ENCODE results near the gene ANKLE2.

ANKLE2 gene

DNA sequence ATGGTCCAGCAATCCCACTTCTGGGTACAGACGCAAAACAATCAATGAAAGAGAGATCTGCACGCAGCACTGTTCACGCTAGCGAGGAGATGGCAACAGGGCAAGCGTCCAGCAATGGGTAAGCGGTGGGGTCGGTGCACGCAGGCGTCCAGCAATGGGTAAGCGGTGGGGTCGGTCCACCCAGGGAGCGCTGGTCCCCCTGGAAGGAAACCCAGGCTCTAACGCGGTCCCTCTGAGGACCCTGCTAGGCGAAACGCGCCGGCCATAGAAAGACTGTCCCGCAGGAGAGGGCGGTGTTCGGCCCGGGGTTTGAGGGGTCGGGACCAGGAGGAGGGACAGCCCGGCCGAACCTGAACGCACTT lies 51.6 kb downstream of the ANKLE2 start:
- TF ChIP-seq, protein P1, sequence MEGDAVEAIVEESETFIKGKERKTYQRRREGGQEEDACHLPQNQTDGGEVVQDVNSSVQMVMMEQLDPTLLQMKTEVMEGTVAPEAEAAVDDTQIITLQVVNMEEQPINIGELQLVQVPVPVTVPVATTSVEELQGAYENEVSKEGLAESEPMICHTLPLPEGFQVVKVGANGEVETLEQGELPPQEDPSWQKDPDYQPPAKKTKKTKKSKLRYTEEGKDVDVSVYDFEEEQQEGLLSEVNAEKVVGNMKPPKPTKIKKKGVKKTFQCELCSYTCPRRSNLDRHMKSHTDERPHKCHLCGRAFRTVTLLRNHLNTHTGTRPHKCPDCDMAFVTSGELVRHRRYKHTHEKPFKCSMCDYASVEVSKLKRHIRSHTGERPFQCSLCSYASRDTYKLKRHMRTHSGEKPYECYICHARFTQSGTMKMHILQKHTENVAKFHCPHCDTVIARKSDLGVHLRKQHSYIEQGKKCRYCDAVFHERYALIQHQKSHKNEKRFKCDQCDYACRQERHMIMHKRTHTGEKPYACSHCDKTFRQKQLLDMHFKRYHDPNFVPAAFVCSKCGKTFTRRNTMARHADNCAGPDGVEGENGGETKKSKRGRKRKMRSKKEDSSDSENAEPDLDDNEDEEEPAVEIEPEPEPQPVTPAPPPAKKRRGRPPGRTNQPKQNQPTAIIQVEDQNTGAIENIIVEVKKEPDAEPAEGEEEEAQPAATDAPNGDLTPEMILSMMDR (conservative IDR thresholded peaks at IDR 0.05; ENCODE audit: control insufficient read depth, insufficient read depth, low read depth, low read length) = no peak

DNA sequence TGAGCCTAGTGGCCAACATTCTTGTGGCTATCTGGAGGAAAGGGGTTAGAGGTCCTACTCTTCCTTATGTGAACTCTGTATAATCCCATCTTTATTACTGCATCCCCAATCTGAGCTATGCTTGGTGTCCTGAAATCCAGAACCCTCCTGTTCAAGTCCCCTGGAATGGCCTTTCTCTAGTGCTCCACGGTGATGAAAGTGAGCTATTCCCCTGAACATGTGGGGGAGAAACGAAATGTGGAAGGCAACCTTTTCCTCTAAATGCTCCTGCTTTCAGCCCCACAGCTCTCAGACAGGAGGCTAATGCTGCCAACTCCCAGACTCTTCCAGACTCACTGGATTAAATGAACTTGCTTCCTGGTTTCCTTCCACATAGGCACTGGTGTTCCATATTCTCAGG lies 53.5 kb downstream of the ANKLE2 start:
- TF ChIP-seq, protein P1 (conservative IDR thresholded peaks at IDR 0.05; ENCODE audit: control insufficient read depth, insufficient read depth, low read depth, low read length) = no peak
- no peak overlapping the region for H3K4me3 ChIP-seq (ENCODE audit: control insufficient read depth, low read depth, low read length)
- no peak for DNase-seq (ENCODE audit: low read depth)

More for the DNA sequence above, 51.6 kb downstream of the ANKLE2 start:
- no peak for DNase-seq (ENCODE audit: low read depth)
- peak overlapping the region; percentile 68 for H3K4me3 ChIP-seq (ENCODE audit: control insufficient read depth, low read depth, low read length)

DNA sequence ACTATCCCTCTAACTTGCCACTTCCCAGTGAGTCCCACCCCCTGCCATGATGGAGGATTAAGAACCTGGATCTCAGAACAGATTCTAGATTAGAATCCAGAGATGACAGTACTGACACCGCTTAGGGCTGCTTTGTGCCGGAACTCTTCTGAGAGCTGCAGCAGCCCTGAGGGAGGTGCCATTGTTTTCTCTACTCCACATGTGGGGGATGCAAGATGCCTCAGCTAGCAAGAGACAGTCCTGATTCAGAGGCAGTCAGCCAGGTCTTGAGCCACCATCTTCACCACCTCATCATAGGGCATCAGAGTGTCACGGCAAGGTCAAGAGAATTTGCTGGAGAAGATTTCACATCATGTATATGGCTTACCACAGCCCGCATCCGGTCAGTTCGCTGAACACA lies 54.4 kb downstream of the ANKLE2 start:
- TF ChIP-seq, protein P1 (conservative IDR thresholded peaks at IDR 0.05; ENCODE audit: control insufficient read depth, insufficient read depth, low read depth, low read length) = no peak
- H3K4me3 ChIP-seq (ENCODE audit: control insufficient read depth, low read depth, low read length) = no peak overlapping the region
- no peak for DNase-seq (ENCODE audit: low read depth)

DNA sequence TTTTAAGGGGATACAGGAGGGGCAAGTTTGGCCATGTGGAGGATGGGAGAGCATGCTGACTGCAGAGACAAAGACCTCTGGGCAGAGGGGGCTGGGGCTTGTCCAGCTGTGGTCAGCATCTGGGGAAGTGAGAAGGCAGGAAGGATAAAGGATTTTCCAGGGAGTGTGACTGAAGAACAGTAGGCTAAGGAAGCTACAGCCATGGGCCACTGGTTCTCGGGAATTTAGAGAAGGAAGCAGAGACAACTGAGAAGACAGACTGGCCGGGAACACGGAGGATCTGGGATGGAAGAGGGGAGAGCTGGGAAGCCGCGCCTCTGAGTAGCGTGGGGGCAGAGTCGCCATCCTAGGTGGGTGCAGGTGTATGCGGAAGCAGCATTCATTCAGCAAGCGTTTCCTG lies 58.0 kb downstream of the ANKLE2 start:
- no peak for DNase-seq (ENCODE audit: low read depth)
- TF ChIP-seq, protein P1 (conservative IDR thresholded peaks at IDR 0.05; ENCODE audit: control insufficient read depth, insufficient read depth, low read depth, low read length) = no peak
- H3K4me3 ChIP-seq (ENCODE audit: control insufficient read depth, low read depth, low read length) = no peak overlapping the region

DNA sequence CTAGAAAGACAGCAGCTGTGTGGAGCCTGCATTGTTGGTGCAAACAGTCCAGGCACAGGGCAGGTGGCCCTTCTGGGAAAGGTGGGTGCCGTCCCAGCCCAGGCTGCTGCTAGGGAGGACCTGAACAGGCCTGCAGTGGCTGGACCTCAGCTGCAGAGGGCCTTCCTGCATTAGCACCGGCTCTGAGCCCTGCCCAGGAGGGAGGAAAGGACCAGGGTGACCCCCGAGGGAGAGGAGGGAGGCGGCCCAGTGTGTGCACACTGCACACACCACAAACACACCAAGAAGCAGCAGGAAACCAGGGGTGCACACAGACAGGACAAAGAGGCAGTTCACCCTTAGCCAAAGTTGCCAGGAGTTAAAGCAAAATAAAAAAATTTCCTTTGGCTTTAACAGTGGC lies 59.0 kb downstream of the ANKLE2 start:
- TF ChIP-seq, protein P1 (conservative IDR thresholded peaks at IDR 0.05; ENCODE audit: control insufficient read depth, insufficient read depth, low read depth, low read length) = no peak
- no peak for DNase-seq (ENCODE audit: low read depth)
- no peak overlapping the region for H3K4me3 ChIP-seq (ENCODE audit: control insufficient read depth, low read depth, low read length)

DNA sequence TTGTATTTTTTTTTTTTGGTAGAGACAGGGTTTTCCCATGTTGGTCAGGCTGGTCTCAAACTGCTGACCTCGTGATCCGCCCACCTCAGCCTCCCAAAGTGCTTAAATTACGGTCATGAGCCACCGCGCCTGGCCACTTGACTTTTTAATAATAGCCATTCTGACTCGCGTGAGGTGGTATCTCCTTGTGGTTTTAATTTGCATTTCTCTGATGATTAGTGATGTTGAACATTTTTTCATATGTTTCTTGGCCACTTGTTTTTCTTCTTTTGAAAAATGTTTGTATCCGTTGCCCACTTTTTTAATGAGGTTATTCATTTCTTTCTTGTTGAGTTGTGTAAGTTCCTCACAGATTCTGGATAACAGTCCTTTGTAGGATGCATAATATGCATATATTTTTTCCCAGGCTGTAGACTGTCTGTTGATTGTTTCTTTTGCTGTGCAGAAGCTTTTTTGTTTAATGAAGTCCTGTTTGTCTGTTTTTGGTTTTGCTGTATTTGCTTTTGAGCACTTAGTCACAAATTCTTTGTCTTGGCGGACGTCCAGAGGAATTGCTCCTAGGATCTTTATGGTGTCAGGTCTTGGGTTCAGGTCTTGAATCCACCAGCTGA lies 61.3 kb downstream of the ANKLE2 start:
- peak; percentile 63 for DNase-seq (ENCODE audit: low read depth)
- no peak overlapping the region for H3K4me3 ChIP-seq (ENCODE audit: control insufficient read depth, low read depth, low read length)
- TF ChIP-seq, protein P1 (conservative IDR thresholded peaks at IDR 0.05; ENCODE audit: control insufficient read depth, insufficient read depth, low read depth, low read length) = no peak

DNA sequence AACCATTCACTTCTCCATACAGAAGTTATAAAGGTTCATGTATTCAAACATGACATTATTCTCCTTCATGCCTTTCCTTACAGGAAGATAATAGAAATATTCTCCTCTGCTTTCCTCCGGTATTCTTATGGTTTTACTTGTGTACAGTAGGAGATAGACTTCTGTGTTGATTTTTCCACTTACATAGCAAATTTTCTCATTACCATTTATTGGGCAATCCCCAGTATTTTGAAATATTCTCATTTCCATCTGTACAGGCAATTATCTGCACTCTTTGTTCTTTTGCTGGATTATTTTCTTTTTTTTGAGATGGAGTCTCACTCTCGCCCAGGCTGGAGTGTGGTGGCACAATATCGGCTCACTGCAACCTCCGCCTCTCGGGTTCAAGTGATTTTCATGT lies 63.3 kb downstream of the ANKLE2 start:
- TF ChIP-seq, protein P1 (conservative IDR thresholded peaks at IDR 0.05; ENCODE audit: control insufficient read depth, insufficient read depth, low read depth, low read length) = no peak
- DNase-seq (ENCODE audit: low read depth) = no peak

More for the DNA sequence above, 63.3 kb downstream of the ANKLE2 start:
- H3K4me3 ChIP-seq (ENCODE audit: control insufficient read depth, low read depth, low read length) = no peak overlapping the region
